WERI-Rb-1 (cell line): ENCODE results near the gene CLN6.

Experiments used
- DNase-seq: peaks from one replicate; pipeline ENCODE4 v3.0.0-alpha.2; 2020
- H3K27ac ChIP-seq: fragments of 250-450 bp; sonication (Bioruptor Pico); 2 replicates; pipeline ENCODE4 v1.5.1; 2020; ENCODE audit warnings: mild to moderate bottlenecking, moderate library complexity
- H3K27me3 ChIP-seq: fragments of 250-450 bp; sonication (Bioruptor Pico); 2 replicates; pipeline ENCODE4 v1.5.1; 2021; ENCODE audit warnings: mild to moderate bottlenecking, low read depth, moderate library complexity; ENCODE audit not compliant: insufficient read depth, severe bottlenecking
- H3K36me3 ChIP-seq: fragments of 250-450 bp; sonication (Bioruptor Pico); 2 replicates; pipeline ENCODE4 v1.5.1; 2020; ENCODE audit warnings: mild to moderate bottlenecking, moderate library complexity
- H3K4me3 ChIP-seq: 2 replicates; pipeline ENCODE4 v1.5.1; 2011; ENCODE audit warnings: low read depth, mild to moderate bottlenecking, control low read depth, low read length
- H3K9me3 ChIP-seq: fragments of 250-450 bp; sonication (Bioruptor Pico); 2 replicates; pipeline ENCODE4 v1.5.1; 2021; ENCODE audit warnings: mild to moderate bottlenecking, moderate library complexity; ENCODE audit not compliant: severe bottlenecking
- TF ChIP-seq, protein P1 (sequence below): IDR thresholded peaks from 2 replicates; pipeline ENCODE4 v1.5.1; 2011; ENCODE audit warnings: low read depth, mild to moderate bottlenecking, control low read depth, inconsistent platforms, low read length

CLN6 gene

DNA sequence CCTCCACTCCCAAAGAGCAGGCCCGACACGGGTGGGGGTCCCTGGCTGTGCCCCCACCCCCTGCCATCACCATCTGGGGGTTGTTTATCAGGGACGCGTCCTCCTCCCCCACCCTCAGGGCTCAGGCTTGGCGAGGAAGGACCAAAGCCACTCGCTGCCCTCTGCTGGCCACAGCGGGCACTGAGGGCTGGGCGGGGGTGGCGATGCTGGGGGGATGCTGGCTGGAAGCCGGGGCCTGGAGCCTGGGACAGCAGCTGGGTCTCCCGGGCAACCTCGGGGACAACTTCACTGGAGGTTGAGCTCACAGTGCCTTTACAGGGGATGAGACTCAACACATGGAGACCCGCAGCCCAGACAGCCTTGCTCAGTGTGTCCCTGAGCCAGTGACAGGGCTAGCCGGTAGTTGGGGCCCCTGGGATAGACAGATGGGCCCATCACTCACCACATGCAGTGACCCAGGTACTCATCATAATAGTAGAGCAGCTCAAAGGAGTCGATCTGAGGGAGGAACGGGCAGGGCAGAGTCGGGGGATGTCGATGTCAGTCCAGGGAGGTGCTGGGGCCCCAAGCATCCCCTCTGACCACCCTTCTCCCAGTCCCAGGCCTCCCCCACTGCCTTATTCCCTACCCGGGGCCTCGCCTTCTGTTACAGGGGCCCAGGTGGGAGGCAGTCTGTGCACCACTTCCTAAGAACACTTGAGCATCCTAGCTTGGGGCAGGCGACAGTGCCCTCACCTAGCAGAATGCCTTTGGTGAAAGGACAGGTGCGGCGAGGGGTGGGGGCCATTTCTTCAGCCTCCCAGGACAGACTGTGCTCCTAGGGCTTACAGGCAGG lies 18.5 kb downstream of the CLN6 start:
- Histone ChIP-seq H3K36me3 (peaks cover 79% of the 10 kb centered on the region), H3K27ac (peak overlapping the region; percentile 57)
- peak; percentile 85 for DNase-seq

DNA sequence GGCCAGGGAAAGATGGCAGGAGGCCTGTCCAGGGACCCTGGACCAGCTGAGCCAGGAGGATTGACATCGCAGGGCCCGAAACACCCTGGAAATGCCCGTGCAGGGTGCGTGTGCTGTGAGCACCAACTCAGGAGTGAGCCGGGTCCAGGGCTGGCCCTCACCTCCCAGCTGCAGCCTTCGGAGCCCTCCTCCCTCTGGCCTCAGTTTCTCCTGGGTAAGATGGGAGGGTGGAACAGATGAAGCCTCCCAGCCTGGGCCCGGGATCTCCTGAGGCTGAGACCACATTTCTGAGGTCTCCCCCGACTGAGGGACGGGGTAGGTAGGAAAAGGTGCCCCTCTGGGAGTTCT lies 19.1 kb downstream of the CLN6 start:
- H3K27ac ChIP-seq: peak overlapping the region; percentile 57

More for the DNA sequence above, 18.5 kb downstream of the CLN6 start:
- Histone ChIP-seq H3K4me3 (no peak overlapping the region), H3K9me3 (no peaks in the 10 kb centered on the region), H3K27me3 (no peaks in the 10 kb centered on the region)
- TF ChIP-seq, protein P1, sequence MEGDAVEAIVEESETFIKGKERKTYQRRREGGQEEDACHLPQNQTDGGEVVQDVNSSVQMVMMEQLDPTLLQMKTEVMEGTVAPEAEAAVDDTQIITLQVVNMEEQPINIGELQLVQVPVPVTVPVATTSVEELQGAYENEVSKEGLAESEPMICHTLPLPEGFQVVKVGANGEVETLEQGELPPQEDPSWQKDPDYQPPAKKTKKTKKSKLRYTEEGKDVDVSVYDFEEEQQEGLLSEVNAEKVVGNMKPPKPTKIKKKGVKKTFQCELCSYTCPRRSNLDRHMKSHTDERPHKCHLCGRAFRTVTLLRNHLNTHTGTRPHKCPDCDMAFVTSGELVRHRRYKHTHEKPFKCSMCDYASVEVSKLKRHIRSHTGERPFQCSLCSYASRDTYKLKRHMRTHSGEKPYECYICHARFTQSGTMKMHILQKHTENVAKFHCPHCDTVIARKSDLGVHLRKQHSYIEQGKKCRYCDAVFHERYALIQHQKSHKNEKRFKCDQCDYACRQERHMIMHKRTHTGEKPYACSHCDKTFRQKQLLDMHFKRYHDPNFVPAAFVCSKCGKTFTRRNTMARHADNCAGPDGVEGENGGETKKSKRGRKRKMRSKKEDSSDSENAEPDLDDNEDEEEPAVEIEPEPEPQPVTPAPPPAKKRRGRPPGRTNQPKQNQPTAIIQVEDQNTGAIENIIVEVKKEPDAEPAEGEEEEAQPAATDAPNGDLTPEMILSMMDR: peak; percentile 92

DNA sequence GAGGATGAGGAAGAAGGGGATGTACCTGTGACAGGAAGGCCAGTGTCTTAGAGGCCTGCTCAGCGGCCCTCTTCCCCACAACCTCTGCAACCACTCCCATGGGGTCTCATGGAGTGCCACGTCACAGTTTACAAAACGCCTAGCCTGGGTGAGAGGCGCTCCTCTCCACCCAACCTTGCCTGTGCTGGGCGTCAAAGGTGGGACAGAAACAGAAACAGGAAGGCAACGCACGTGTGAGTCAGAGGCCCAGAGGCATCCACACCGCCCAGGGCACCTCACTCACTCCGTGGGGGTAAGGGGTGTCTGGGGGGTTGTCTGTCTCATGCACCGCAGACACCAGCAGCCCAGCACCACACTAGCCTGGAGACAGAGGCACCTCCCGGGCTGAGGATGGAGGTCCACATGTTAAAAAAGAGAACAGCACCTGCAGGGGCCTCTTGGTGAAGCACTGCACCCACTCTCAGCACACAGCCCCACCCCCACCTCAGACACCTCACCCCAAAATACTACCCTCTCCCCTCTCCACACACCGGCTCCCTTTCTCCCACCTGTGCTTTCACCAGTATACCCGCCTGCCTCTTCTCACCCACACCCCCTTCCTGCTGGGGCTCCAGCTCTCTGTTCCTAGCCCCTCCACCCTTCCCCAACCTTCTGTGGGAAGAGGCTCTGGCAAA lies 19.7 kb downstream of the CLN6 start:
- Histone ChIP-seq H3K9me3 (no peaks in the 10 kb centered on the region), H3K36me3 (peaks cover 76% of the 10 kb centered on the region), H3K27ac (peak overlapping the region; percentile 57), H3K4me3 (no peak overlapping the region), H3K27me3 (no peaks in the 10 kb centered on the region)
- no peak for DNase-seq
- TF ChIP-seq, protein P1: no peak

More for the DNA sequence above, 19.1 kb downstream of the CLN6 start:
- TF ChIP-seq, protein P1: no peak
- Histone ChIP-seq H3K27me3 (no peaks in the 10 kb centered on the region), H3K4me3 (no peak overlapping the region), H3K9me3 (no peaks in the 10 kb centered on the region), H3K36me3 (peaks cover 77% of the 10 kb centered on the region)
- DNase-seq: no peak

GRCh38 chr15:68209272-68209671 lies 20.3 kb downstream of the CLN6 start:
- Histone ChIP-seq H3K9me3 (no peaks in the 10 kb centered on the region), H3K36me3 (peaks cover 72% of the 10 kb centered on the region), H3K27me3 (no peaks in the 10 kb centered on the region), H3K4me3 (no peak overlapping the region), H3K27ac (no peak overlapping the region)
- no peak for DNase-seq
- TF ChIP-seq, protein P1: no peak

- H3K9me3 ChIP-seq: no peaks in the 10 kb centered on the region
- peaks cover 68% of the 10 kb centered on the region for H3K36me3 ChIP-seq
- no peak overlapping the region for H3K27ac ChIP-seq
- TF ChIP-seq, protein P1: no peak
- H3K4me3 ChIP-seq: no peak overlapping the region
- no peak for DNase-seq
- H3K27me3 ChIP-seq: no peaks in the 10 kb centered on the region
Measured at GRCh38 chr15:68208636-68209240, 20.8 kb downstream of the CLN6 start.
